NB4 (cell line): ENCODE results near the gene RGS14.

ENCODE experiments used
- CTCF ChIP-seq: IDR thresholded peaks from one replicate; pipeline ENCODE4 v1.5.1; 2012; ENCODE audit warnings: low read depth, low read length
- MYC ChIP-seq: IDR thresholded peaks from 2 replicates; pipeline ENCODE4 v1.6.1; 2011; ENCODE audit warnings: low read depth, low read length
- POLR2A ChIP-seq: IDR thresholded peaks from 2 replicates; pipeline ENCODE4 v1.6.1; 2011; ENCODE audit warnings: mild to moderate bottlenecking; ENCODE audit not compliant: insufficient read length; ENCODE audit errors: extremely low read depth

- TF ChIP-seq CTCF (no peak), POLR2A (no peak), MYC (no peak)
These were observed 47.6 kb downstream of the RGS14 start for GRCh38 chr5:177405312-177405711.
